Neural cell (in vitro differentiated cells): ENCODE data around the gene APOB.

Experiments
- CTCF ChIP-seq: fragments of 450-650 bp; IDR thresholded peaks from 2 replicates; pipeline ENCODE4 v1.5.1; 2014; ENCODE audit warnings: antibody characterized with exemption, mild to moderate bottlenecking, moderate library complexity; ENCODE audit not compliant: poor library complexity, severe bottlenecking
- EP300 ChIP-seq: fragments of 450-650 bp; conservative IDR thresholded peaks from 2 replicates; pipeline ENCODE4 v1.6.1; 2014; ENCODE audit warnings: antibody characterized with exemption, mild to moderate bottlenecking, moderate library complexity; ENCODE audit not compliant: poor library complexity, severe bottlenecking
- EZH2 ChIP-seq: fragments of 200-600, 300-800 bp; shearing (Covaris generic), sonication (generic); IDR thresholded peaks from 2 replicates; pipeline ENCODE4 v1.6.1; 2014; ENCODE audit warnings: antibody characterized with exemption, low read length, borderline replicate concordance, mild to moderate bottlenecking; ENCODE audit not compliant: insufficient read depth, poor library complexity, severe bottlenecking
- MXI1 ChIP-seq: fragments of 450-650 bp; conservative IDR thresholded peaks from 2 replicates; pipeline ENCODE4 v1.6.1; 2014; ENCODE audit warnings: antibody characterized with exemption, mild to moderate bottlenecking; ENCODE audit not compliant: poor library complexity, severe bottlenecking
- POLR2AphosphoS5 ChIP-seq: IDR thresholded peaks from 2 replicates; pipeline ENCODE4 v1.6.1; 2012
- RAD21 ChIP-seq: fragments of 450-650 bp; conservative IDR thresholded peaks from 2 replicates; pipeline ENCODE4 v1.6.1; 2014; ENCODE audit warnings: antibody characterized with exemption, mild to moderate bottlenecking, moderate library complexity
- SMC3 ChIP-seq: fragments of 450-650 bp; conservative IDR thresholded peaks from 2 replicates; pipeline ENCODE4 v1.6.1; 2014; ENCODE audit warnings: antibody characterized with exemption, mild to moderate bottlenecking, moderate library complexity; ENCODE audit not compliant: poor library complexity
- TAF1 ChIP-seq: IDR thresholded peaks from 2 replicates; pipeline ENCODE4 v1.6.1; 2012; ENCODE audit warnings: low read depth
- TF ChIP-seq, protein P1 (sequence below): IDR thresholded peaks from 2 replicates; pipeline ENCODE4 v1.6.1; 2012; ENCODE audit warnings: borderline replicate concordance

GRCh38 chr2:21030983-21031968 is 12.6 kb downstream of the APOB start:
- no peak for TF ChIP-seq CTCF
- no peak for TF ChIP-seq POLR2AphosphoS5
- TF ChIP-seq RAD21: no peak
- TF ChIP-seq EP300: no peak
- no peak for TF ChIP-seq TAF1
- TF ChIP-seq MXI1: no peak
- TF ChIP-seq EZH2: no peak
- TF ChIP-seq, protein P1, sequence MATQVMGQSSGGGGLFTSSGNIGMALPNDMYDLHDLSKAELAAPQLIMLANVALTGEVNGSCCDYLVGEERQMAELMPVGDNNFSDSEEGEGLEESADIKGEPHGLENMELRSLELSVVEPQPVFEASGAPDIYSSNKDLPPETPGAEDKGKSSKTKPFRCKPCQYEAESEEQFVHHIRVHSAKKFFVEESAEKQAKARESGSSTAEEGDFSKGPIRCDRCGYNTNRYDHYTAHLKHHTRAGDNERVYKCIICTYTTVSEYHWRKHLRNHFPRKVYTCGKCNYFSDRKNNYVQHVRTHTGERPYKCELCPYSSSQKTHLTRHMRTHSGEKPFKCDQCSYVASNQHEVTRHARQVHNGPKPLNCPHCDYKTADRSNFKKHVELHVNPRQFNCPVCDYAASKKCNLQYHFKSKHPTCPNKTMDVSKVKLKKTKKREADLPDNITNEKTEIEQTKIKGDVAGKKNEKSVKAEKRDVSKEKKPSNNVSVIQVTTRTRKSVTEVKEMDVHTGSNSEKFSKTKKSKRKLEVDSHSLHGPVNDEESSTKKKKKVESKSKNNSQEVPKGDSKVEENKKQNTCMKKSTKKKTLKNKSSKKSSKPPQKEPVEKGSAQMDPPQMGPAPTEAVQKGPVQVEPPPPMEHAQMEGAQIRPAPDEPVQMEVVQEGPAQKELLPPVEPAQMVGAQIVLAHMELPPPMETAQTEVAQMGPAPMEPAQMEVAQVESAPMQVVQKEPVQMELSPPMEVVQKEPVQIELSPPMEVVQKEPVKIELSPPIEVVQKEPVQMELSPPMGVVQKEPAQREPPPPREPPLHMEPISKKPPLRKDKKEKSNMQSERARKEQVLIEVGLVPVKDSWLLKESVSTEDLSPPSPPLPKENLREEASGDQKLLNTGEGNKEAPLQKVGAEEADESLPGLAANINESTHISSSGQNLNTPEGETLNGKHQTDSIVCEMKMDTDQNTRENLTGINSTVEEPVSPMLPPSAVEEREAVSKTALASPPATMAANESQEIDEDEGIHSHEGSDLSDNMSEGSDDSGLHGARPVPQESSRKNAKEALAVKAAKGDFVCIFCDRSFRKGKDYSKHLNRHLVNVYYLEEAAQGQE: no peak
- TF ChIP-seq SMC3: no peak
